Fibroblast of mammary gland (primary cell): ENCODE results near the gene TRIM56.
A peak's percentile ranks its signal among the peaks of the same experiment; 100 is the strongest.
"Not testable (repeated sequence)": the region's sequence is repeated elsewhere in the genome, so short reads cannot be mapped to it uniquely, and the experiment has no call there.

ENCODE experiments used
- DNase-seq: peaks from one replicate; pipeline ENCODE4 v3.0.0-alpha.2; 2010; ENCODE audit warnings: low read depth
- H3K4me3 ChIP-seq: 2 replicates; pipeline ENCODE4 v1.5.1; 2011; ENCODE audit warnings: low read depth, mild to moderate bottlenecking, low read length, moderate library complexity; ENCODE audit not compliant: control insufficient read depth
- TF ChIP-seq, protein P1 (sequence below): conservative IDR thresholded peaks from 2 replicates; pipeline ENCODE4 v1.5.1; 2011; ENCODE audit warnings: low read depth, low read length, inconsistent platforms; ENCODE audit not compliant: control insufficient read depth, insufficient read depth

Gene TRIM56, protein sequence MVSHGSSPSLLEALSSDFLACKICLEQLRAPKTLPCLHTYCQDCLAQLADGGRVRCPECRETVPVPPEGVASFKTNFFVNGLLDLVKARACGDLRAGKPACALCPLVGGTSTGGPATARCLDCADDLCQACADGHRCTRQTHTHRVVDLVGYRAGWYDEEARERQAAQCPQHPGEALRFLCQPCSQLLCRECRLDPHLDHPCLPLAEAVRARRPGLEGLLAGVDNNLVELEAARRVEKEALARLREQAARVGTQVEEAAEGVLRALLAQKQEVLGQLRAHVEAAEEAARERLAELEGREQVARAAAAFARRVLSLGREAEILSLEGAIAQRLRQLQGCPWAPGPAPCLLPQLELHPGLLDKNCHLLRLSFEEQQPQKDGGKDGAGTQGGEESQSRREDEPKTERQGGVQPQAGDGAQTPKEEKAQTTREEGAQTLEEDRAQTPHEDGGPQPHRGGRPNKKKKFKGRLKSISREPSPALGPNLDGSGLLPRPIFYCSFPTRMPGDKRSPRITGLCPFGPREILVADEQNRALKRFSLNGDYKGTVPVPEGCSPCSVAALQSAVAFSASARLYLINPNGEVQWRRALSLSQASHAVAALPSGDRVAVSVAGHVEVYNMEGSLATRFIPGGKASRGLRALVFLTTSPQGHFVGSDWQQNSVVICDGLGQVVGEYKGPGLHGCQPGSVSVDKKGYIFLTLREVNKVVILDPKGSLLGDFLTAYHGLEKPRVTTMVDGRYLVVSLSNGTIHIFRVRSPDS

DNA sequence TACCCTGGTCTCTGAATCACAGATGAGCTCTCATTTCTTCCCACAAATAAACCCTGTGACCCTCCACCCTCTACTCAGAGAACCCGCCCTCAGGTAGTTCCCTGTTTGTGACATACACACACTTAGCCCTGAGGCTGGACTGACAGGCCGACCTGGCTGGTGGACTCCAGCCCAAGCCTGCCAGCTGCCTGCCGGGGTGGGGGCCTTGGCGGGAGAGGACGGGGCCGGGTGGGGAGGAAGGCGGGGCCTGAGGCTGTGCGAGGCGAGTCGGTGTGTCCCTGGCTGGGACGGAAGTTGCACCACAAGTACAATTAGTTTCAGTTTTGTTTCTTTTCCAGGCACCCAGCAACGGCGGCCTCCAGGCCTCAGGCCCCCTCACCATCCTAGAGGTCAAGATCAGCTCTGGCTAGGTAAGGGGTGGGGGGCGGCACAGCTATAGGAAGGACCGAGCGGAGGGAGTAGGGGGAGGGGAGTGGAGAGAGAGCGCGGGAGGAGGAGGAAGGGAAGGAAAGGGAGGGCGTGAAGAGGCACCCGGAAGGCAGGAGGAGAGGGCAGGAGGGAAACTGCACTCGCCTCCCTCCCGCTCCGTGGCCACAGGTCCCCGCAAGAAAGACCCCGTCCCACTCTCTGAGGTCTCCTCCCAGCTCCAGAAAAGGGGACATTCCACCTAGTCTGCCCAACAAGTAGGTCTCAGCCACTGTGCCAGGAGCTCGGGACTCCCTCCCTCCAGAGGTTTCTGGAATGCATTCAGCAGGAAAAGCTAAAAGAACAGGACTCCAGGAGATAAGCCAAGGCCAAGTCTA lies at the start of gene TRIM56:
TSS of gene TRIM56 (plus strand) at position 320 of the 803 bp plus-strand sequence. CDS start 1,832 bp downstream, outside the sequence.
- peak within 1 kb of the TSS; percentile 84 for H3K4me3 ChIP-seq
- TF ChIP-seq, protein P1, sequence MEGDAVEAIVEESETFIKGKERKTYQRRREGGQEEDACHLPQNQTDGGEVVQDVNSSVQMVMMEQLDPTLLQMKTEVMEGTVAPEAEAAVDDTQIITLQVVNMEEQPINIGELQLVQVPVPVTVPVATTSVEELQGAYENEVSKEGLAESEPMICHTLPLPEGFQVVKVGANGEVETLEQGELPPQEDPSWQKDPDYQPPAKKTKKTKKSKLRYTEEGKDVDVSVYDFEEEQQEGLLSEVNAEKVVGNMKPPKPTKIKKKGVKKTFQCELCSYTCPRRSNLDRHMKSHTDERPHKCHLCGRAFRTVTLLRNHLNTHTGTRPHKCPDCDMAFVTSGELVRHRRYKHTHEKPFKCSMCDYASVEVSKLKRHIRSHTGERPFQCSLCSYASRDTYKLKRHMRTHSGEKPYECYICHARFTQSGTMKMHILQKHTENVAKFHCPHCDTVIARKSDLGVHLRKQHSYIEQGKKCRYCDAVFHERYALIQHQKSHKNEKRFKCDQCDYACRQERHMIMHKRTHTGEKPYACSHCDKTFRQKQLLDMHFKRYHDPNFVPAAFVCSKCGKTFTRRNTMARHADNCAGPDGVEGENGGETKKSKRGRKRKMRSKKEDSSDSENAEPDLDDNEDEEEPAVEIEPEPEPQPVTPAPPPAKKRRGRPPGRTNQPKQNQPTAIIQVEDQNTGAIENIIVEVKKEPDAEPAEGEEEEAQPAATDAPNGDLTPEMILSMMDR = no peak
- peak; percentile 63 for DNase-seq

DNA sequence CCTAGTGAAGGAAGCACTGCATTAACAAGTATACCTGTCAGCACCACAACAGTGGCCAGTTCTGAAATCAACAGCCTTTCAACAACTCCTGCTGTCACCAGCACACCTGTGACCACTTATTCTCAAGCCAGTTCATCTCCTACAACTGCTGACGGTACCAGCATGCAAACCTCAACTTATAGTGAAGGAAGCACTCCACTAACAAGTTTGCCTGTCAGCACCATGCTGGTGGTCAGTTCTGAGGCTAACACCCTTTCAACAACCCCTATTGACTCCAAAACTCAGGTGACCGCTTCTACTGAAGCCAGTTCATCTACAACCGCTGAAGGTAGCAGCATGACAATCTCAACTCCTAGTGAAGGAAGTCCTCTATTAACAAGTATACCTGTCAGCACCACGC lies 49.3 kb upstream of the TRIM56 start:
- TF ChIP-seq, protein P1 = no peak
- DNase-seq = no peak
- no peak overlapping the region for H3K4me3 ChIP-seq

DNA sequence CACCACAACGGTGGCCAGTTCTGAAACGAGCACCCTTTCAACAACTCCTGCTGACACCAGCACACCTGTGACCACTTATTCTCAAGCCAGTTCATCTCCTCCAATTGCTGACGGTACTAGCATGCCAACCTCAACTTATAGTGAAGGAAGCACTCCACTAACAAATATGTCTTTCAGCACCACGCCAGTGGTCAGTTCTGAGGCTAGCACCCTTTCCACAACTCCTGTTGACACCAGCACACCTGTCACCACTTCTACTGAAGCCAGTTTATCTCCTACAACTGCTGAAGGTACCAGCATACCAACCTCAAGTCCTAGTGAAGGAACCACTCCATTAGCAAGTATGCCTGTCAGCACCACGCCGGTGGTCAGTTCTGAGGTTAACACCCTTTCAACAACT lies 44.0 kb upstream of the TRIM56 start:
- not testable (repeated sequence) for H3K4me3 ChIP-seq, DNase-seq

DNA sequence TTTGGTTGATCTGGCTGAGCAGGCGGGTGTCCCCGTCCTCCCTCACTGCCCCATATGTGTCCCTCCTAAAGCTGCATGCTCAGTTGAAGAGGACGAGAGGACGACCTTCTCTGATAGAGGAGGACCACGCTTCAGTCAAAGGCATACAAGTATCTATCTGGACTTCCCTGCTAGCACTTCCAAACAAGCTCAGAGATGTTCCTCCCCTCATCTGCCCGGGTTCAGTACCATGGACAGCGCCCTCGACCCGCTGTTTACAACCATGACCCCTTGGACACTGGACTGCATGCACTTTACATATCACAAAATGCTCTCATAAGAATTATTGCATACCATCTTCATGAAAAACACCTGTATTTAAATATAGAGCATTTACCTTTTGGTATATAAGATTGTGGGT lies 26.9 kb upstream of the TRIM56 start:
- TF ChIP-seq, protein P1 = no peak
- H3K4me3 ChIP-seq = no peak overlapping the region
- peak; percentile 57 for DNase-seq

DNA sequence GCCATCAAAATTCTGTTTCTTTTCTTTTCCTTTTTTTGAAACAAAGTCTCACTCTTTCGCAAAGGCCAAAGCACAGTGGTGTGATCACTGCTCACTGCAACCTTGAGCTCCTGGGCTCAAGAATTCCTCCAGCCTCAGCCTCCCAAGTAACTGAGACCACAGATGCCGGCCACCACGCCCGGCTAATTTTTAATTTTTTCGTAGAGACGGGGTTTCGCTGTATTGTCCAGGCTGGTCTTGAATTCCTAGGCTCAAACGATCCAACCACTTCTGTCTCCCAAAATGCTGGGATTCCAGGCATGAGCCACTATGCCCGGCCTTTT lies 25.7 kb upstream of the TRIM56 start:
- H3K4me3 ChIP-seq = no peak overlapping the region
- TF ChIP-seq, protein P1 = no peak
- DNase-seq = no peak

DNA sequence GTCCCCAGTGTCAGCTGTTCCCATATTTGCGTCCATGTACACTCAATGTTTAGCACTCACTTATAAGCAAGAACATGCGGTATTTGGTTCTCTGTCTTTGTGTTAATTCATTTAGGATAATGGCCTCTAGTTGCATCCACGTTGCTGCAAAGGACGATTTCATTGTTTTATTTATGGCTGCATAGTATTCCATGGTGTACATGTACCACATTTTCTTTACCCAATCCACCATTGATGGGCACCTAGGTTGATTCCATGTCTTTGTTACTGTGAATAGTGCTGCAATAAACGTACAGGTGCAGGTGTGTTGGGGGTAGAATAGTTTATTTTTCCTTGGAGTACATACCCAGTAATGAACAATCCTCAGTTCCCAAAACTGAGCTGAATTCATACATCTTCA lies 24.3 kb upstream of the TRIM56 start:
- DNase-seq = no peak
- no peak overlapping the region for H3K4me3 ChIP-seq
- TF ChIP-seq, protein P1 = no peak

DNA sequence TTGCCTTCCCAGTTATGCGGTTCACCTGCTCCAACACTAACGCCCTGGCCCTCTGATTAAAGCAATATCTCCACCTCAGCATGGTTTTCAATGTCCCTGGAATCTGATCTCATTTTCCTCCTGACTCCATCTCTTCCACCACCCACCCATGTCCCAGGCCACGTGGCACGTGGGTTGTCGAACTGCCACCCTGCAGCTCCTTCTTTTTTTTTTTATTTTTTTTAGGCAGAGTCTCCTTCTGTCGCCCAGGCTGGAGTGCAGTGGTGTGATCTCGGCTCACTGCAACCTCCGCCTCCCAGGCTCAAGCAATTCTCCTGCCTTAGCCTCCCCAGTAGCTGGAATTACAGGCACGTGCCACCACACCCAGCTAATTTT lies 21.1 kb upstream of the TRIM56 start:
- H3K4me3 ChIP-seq, DNase-seq: not testable (repeated sequence)

DNA sequence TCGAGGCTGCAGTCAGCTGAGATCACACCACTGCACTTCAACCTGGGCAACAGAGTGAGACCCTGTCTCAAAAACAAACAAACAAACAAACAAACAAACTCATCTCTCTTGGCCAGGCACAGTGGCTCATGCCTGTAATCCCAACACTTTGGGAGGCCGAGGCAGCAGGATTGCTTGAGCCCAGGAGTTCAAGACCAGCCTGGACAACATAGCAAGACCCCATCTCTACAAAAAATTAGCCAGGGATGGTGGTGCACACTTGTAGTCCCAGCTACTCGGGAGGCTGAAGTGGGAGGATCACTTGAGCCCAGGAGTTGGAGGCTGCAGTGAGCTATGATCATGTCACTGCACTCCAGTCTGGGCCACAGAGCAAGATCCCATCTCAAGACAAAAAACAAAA lies 20.1 kb upstream of the TRIM56 start:
- not testable (repeated sequence) for DNase-seq, H3K4me3 ChIP-seq
